Uterus (tissue), 4 donors: ENCODE results near the gene RNF2. TPM values are rescaled to one million over a fixed set of nuclear protein-coding genes. Genes with fewer than 3 reads are reported as not detected.

Experiments
- DNase-seq, 2 donors: peaks; one replicate each; pipeline ENCODE4 v3.0.0-alpha.2; 2019 to 2020
- H3K27ac ChIP-seq, 2 donors: fragments of 200-600 bp; sonication (generic); 1 replicate in 1 of 2; 2 replicates in 1 of 2; pipeline ENCODE4 v1.5.1; 2016 to 2018
- H3K27me3 ChIP-seq, 2 donors: fragments of 200-600 bp; sonication (generic); one replicate each; pipeline ENCODE4 v1.5.1; 2018 to 2019; ENCODE audit warnings: control low read depth in 1 of 2
- H3K36me3 ChIP-seq, 2 donors: fragments of 200-600 bp; sonication (generic); one replicate each; pipeline ENCODE4 v1.5.1; 2019; ENCODE audit warnings: control low read depth in 1 of 2
- H3K4me1 ChIP-seq, 2 donors: fragments of 200-600 bp; sonication (generic); one replicate each; pipeline ENCODE4 v1.5.1; 2018 to 2019; ENCODE audit warnings: control low read depth in 1 of 2
- H3K4me3 ChIP-seq, 2 donors: fragments of 200-600 bp; sonication (generic); 1 replicate in 1 of 2; 2 replicates in 1 of 2; pipeline ENCODE4 v1.5.1; 2018 to 2019; ENCODE audit warnings: mild to moderate bottlenecking in 1 of 2
- H3K9me3 ChIP-seq, 2 donors: fragments of 200-600 bp; sonication (generic); one replicate each; pipeline ENCODE4 v1.5.1; 2019; ENCODE audit warnings: control low read depth in 1 of 2
- CTCF ChIP-seq, 4 experiments: fragments of 200-600 bp in 2 of 4; fragments of 450-650 bp in 2 of 4; sonication (generic) in 2 of 4; IDR thresholded peaks; one replicate each; pipeline ENCODE4 v1.5.1; 2016 to 2019; ENCODE audit warnings: antibody characterized with exemption in 4 of 4, mild to moderate bottlenecking in 2 of 4, moderate library complexity in 1 of 4
- POLR2A ChIP-seq, 2 donors: fragments of 450-650 bp; IDR thresholded peaks; one replicate each; pipeline ENCODE4 v1.6.1; 2016; ENCODE audit warnings: antibody characterized with exemption in 2 of 2, mild to moderate bottlenecking in 1 of 2, moderate library complexity in 1 of 2
- intact Hi-C: fragments of 100-400 bp; cut with DNase I; formaldehyde crosslinking; loops from one replicate; pipeline ENCODE4 v1.15.1; 2023; ENCODE audit warnings: low total_unique reads
- total RNA-seq, 4 donors: library from RNA; depleted of rRNA in 3 of 4; stranded (reverse); fragments of >200 nt in 3 of 4; gene quantifications; one replicate each; pipeline versions ENCODE4 v1.1.0 to v1.2.4, GENCODE V29; 2014 to 2023
- donor health status: DM: yes; HTN: yes; CAD: no.

Gene RNF2
- total RNA-seq, 4 donors from 2014 or later: 20.9 to 52.8 (median 33.0) TPM

- intact Hi-C loops: no loop called here
- Histone ChIP-seq H3K36me3 (no peaks in the 10 kb centered on the region), H3K27ac (no peak overlapping the region), H3K27me3 (no peaks in the 10 kb centered on the region), H3K4me3 (no peak overlapping the region), H3K4me1 (no peaks in the 10 kb centered on the region), H3K9me3 (no peaks in the 10 kb centered on the region)
- DNase-seq: no peak
- TF ChIP-seq CTCF (IDR thresholded peaks at IDR 0.05): no peak
- no peak for TF ChIP-seq POLR2A (IDR thresholded peaks at IDR 0.05)
These were observed 20.8 kb downstream of the RNF2 start for GRCh38 chr1:185066181-185066580.

GRCh38 chr1:185068341-185068740, 23.0 kb downstream of the RNF2 start:
- Histone ChIP-seq H3K9me3 (no peaks in the 10 kb centered on the region), H3K27me3 (no peaks in the 10 kb centered on the region), H3K4me1 (no peaks in the 10 kb centered on the region), H3K27ac (no peak overlapping the region), H3K4me3 (no peak overlapping the region), H3K36me3 (no peaks in the 10 kb centered on the region)
- TF ChIP-seq CTCF (IDR thresholded peaks at IDR 0.05) (no peak), POLR2A (IDR thresholded peaks at IDR 0.05) (no peak)
- intact Hi-C loops: no loop called here
- DNase-seq: no peak

GRCh38 chr1:185069202-185069772, 23.9 kb downstream of the RNF2 start:
- no peak for TF ChIP-seq CTCF (IDR thresholded peaks at IDR 0.05)
- intact Hi-C loops: no loop called here
- no peaks in the 10 kb centered on the region for H3K27me3 ChIP-seq
- no peak overlapping the region for H3K27ac ChIP-seq
- no peaks in the 10 kb centered on the region for H3K9me3 ChIP-seq
- H3K36me3 ChIP-seq: no peaks in the 10 kb centered on the region
- no peak overlapping the region for H3K4me3 ChIP-seq
- no peak for DNase-seq
- H3K4me1 ChIP-seq: no peaks in the 10 kb centered on the region

GRCh38 chr1:185070051-185070450, 24.7 kb downstream of the RNF2 start:
- no peak overlapping the region for H3K4me3 ChIP-seq
- DNase-seq: no peak
- H3K27ac ChIP-seq: no peak overlapping the region
- no peaks in the 10 kb centered on the region for H3K27me3 ChIP-seq
- intact Hi-C loops: no loop called here
- TF ChIP-seq CTCF (IDR thresholded peaks at IDR 0.05) (no peak), POLR2A (IDR thresholded peaks at IDR 0.05) (no peak)
- no peaks in the 10 kb centered on the region for H3K9me3 ChIP-seq
- H3K4me1 ChIP-seq: no peaks in the 10 kb centered on the region
- H3K36me3 ChIP-seq: no peaks in the 10 kb centered on the region

GRCh38 chr1:185073725-185074124, 28.4 kb downstream of the RNF2 start:
- H3K27me3 ChIP-seq: no peaks in the 10 kb centered on the region
- no peak overlapping the region for H3K4me3 ChIP-seq
- intact Hi-C loops: no loop called here
- no peaks in the 10 kb centered on the region for H3K36me3 ChIP-seq
- H3K27ac ChIP-seq: no peak overlapping the region
- H3K9me3 ChIP-seq: no peaks in the 10 kb centered on the region
- no peaks in the 10 kb centered on the region for H3K4me1 ChIP-seq
- TF ChIP-seq CTCF (IDR thresholded peaks at IDR 0.05): no peak
- TF ChIP-seq POLR2A (IDR thresholded peaks at IDR 0.05): no peak
- no peak for DNase-seq
